NCI-H82 (cell line): ENCODE results near the gene POLR2L.

ENCODE experiments used
- DNase-seq: peaks from one replicate; lab custom pipeline; 2025; lab: John Stamatoyannopoulos, UW

Gene POLR2L

GRCh38 chr11:794013-794765 is 48.1 kb downstream of the POLR2L start:
- peak; percentile 72 for DNase-seq

- DNase-seq: no peak
These were observed 48.8 kb downstream of the POLR2L start for GRCh38 chr11:793556-793955.

GRCh38 chr11:792873-793272 is 49.5 kb downstream of the POLR2L start:
- no peak for DNase-seq

- no peak for DNase-seq
These were observed 49.9 kb downstream of the POLR2L start for GRCh38 chr11:792535-792821.

GRCh38 chr11:791658-792534 is 50.4 kb downstream of the POLR2L start:
- no peak for DNase-seq

- peak; percentile 26 for DNase-seq
These were observed 51.4 kb downstream of the POLR2L start for GRCh38 chr11:790721-791564.

GRCh38 chr11:789943-790342 is 52.4 kb downstream of the POLR2L start, which contains the start of gene CEND1:
Gene CEND1, minus strand, starts transcription at chr11:790090. Its CDS starts 1,514 bp downstream, at chr11:788576.
- DNase-seq: peak; percentile 67
